ENCODE results near the gene ZFYVE28. TPM values are rescaled to one million over a fixed set of nuclear protein-coding genes. Genes with fewer than 3 reads are reported as not detected.
A peak's percentile ranks its signal among the peaks of the same experiment; 100 is the strongest.

The ZFYVE28 gene
- total RNA-seq, 1 experiment from 2014 or later, result 5.0 TPM

DNA sequence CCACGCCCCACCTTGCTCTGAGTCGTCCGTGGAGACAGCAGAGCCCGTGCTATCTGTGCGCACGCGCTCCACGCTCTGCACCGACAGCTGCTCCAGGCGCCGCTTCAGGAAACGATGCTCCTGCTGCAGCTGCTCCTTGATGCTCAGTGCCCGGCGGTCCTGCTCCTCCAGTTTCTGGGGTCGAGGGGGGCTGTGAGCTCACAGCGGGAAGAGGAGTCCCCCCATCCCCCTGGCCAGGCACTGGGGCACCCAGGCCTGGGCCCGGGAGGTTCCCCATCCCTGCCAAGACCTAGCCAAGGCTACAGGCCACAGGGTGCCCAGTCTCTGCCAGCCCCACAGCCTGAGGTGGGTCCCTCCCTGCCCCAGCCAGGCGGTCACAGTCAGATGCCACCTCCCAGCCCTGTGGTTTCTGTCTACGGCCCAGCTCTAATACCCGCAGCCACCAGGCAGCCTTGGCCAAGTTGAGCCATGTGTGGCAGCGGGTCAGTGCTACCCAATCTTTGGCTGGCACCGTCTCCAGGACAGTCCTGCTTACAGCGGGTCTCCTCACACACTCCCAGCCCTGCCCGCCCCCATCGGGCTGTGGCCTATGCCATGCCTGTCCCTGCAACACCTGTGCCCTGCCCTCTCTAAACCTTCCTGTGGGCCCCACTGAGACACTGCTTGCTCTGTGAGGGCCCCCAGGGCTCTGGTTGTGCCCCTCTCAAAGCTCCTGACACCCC, 167.2 kb downstream of the ZFYVE28 start:
- no peak for DNase-seq (ENCODE audit: low read depth)

- no peak for DNase-seq (ENCODE audit: low read depth)
Measured at GRCh38 chr4:2250357-2251072, 167.9 kb downstream of the ZFYVE28 start.

DNA sequence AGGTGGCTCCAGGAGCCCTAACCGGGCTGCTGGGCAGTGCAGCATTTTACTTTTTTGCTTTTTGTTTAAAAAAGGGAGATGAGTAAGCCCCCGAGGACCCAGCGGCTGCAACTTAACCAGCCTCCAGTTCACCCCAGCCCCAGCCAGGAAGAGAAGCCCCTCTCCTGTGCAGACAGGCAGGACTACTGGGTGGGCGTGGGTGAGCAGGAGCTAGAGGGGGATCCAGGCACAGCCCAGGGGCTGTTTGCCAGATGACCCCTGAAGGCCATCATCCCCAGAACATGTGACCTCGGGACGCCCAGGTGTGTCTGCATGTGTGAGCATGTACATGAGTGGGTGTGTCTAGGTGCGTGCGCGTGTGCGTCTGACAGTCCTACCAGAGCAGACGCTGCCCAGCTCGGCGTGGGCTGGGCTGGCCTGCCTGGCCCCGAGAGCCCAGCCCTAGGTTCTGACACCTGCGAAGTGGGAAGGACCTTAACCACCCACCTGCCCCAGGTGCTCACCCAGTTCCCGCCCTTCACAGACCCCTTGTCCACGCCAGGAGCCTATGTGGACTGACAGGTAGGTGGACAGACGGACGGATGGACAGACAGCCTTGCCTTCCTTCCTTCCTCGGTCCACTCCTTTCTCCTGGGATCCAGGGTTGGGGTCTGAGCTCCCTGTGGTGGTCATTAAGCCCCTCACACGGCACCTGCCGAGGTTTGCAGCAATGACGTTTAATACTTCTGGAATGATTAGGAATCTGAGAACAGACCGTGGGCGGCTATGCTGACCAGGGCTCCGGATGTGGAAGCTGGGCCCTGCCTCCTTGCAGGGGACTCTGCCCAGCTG, 168.7 kb downstream of the ZFYVE28 start:
- no peak for DNase-seq (ENCODE audit: low read depth)

DNA sequence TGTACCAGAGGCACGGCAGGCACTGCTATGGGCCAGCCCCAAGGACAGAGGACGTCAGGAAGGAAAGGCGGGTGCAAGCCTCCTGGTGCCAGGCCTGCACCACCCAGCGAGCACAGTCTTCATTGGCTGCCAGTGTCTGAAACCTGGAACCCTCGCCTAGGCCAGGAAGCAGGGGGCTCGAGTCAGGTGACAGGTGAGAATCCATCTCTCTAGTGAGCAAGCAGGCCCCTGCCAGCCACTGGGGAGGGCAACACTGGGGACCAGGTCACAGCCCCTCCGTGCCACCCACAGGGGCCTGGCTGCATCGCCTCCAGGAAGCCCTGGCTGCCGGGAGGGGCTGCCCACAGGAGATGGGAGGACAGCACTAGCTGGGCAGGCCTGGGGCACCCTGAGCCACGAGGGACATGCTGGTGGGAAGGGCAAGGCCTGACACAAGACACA, 169.6 kb downstream of the ZFYVE28 start:
- DNase-seq (ENCODE audit: low read depth), result no peak

DNA sequence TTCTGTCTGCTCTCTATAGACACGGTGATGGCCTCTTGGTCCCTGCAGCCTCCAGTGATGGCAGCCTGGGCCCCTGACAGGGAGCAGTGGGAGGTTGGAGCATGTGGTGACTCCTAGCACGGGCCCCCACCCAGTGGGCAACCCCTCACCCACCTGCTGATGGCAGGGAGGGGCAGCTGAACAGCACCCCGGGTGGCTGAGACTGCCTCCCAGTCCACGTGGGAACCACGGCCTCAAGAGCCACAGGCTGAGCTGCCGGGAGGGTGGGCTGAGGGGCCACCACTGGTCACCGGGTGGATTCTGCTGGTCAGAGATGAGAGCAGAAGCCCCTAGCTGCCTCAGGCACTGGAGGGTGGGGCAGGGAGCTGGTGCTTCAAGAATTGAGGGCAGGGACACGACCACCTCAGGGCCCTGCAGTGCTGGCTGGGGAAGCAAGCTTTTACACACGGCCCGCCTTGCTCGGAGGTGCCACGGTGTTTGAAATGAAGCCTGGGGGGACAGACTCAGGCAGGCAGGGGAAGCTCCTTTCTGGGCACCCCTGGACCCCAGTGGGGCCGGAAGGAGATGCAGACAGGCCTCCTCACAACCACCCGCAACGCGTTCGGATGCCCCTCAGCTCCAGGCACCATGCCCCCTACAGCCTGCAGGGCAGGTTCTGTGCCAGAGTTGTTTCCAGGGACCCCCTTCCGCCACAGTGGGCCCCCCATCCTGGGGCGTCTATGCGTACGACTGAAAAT, 170.2 kb downstream of the ZFYVE28 start:
- no peak for DNase-seq (ENCODE audit: low read depth)

DNA sequence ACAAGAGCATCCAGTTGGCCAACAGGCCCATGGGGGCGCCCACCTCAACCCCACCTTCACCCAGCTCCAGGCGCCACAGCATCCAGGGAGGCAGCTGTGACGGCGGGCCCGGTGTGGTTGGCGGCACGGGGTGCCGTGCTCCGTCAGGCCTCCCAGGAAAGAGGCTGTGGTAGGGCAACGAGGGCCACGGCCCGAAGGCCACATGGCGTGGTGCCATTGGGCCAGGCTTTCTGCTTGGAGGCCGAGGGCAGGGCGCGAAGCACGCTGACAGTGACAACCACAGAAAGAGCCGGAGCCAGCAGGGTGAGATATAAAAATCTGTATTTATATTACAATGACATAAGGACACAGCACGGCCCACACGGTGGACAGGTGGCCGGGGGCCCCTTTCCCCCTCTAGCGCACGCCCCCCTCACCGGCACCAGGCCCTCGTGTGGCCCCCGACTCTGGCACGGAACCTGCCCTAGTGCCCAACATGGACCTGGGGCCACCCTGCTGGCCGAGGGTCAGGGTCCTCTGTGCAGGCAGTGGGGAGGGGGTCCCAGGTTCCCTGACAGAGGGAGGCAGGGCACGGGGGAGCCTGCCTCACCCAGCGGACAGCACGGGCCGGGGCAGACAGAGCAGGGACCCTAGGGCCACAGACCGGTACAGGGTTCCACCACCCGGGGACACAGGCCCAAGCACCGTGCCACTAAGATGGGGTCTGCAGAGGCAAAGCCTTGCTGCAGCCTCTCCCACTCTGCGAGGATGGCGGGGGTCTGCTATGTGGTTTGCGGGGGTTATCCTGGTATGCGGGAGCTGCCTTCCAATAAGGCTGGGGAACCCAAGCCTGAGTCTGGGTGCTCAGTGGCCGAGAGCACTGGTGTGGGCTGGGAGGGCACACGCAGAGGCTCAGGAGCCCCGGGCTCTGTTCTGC, 171.1 kb downstream of the ZFYVE28 start:
- no peak for DNase-seq (ENCODE audit: low read depth)

- no peak for DNase-seq (ENCODE audit: low read depth)
Measured at GRCh38 chr4:2246384-2247127, 171.9 kb downstream of the ZFYVE28 start.

GRCh38 chr4:2245787-2246275, 172.6 kb downstream of the ZFYVE28 start:
- DNase-seq (ENCODE audit: low read depth), result no peak

- DNase-seq (ENCODE audit: low read depth), result no peak
Measured at GRCh38 chr4:2245057-2245786, 173.2 kb downstream of the ZFYVE28 start.

DNA sequence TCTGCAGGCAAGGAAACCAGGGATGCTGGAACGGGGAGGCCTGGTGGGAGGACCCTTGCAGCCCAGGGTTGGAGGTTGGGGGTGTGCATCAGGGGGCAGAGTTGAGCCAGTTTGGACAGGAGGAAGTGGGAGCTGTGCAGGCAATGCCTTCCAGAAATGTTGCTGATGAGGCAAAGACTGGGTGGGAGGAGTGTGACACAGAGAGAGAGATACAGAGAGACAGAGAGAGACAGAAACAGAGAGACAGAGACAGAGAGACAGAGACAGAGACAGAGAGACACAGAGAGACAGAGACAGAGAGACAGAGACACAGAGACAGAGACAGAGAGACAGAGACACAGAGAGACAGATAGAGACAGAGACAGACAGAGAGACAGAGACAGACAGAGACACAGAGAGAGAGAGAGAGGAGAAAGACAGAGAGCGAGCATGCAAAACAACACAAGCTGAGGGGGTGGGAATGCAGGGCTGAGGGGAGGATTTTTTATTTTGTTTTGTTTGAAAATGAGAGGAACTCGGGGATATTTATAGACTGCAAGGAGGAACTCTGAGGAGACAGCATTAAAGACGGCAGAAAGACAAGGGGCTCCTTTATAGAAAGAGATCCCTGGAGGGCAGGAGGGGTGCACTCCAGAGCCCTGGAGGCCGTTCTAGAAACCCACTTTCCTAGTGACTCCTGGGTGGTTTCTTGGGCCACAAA, 174.6 kb downstream of the ZFYVE28 start:
- peak; percentile 61 for DNase-seq (ENCODE audit: low read depth)

DNA sequence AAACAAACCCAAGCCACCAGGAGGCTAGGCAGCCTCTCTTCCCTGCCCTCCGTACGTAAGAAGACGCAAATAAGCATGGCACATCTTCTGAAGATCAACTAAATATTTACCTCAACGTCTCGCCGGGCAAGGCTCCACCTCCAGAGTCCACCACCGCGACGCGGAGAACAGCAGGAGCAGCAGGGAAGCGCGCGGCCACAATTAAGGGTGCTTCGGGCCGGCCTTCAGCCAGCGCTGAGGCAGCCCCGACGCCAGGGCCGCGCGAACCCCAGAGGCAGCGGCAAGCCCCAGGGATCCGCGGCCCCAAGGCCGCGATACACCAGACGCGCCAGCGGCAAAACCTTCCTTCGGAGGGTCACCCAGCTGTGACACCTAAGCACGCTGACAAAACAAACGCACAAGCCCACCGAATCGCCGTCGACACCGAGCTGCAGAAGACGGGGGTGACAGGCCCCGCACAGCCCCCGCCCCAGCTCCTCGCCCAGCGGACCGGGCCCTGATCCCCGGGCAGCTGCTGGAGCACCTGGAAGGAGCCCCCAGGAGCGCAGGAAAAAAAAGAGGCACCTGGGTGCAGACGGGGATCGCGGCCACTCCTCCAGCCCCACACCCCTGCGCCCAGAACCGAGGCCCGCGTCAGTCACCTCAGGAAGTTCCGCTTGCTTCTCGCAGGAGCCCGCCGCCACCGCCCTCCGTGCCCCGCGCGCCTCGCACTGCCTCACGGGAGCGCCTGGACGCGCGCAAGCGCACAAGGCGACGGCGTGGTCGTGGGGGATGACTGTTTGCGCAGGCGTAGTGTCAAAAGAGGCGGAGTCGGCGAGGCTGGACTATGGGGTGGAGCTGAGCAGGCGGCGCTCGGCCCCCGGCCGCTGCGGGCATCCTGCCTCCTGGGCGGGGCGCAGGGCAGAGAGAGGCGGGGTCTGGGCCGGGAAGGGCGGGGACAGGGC, 176.8 kb downstream of the ZFYVE28 start, which contains the start of the genes HAUS3 and POLN:
HAUS3 (minus strand) TSS at position 712 of the 944 bp plus-strand sequence. CDS start 1,175 bp downstream, outside the sequence.
POLN (minus strand) TSS at position 712 of the 944 bp plus-strand sequence. CDS start 12,890 bp downstream, outside the sequence.
- DNase-seq (ENCODE audit: low read depth), result peak; percentile 95

DNA sequence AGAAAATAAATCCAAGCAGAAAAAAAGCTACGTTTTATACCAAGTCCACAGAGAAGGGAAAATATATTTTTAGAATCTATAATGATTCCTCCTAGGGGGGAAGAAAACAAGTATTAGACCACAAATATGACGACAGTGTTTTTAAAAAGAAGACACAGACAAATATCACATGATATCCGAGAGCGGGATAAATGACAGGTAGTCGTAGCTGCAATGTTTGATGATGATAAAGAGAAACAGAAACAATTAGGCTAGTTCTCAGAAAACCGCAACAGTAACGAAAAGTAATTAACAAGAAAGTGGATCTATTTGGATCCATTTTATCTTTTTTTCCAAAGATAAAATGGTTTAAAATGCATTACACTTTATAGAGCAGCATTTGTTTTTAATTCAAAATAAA, 177.4 kb downstream of the ZFYVE28 start:
- DNase-seq (ENCODE audit: low read depth), result no peak

- no peak for DNase-seq (ENCODE audit: low read depth)
Measured at GRCh38 chr4:2236944-2237666, 181.3 kb downstream of the ZFYVE28 start.

- no peak for DNase-seq (ENCODE audit: low read depth)
Measured at GRCh38 chr4:2231082-2231481, 187.4 kb downstream of the ZFYVE28 start.

GRCh38 chr4:2226261-2226660, 192.2 kb downstream of the ZFYVE28 start:
- DNase-seq (ENCODE audit: low read depth), result no peak

- DNase-seq (ENCODE audit: low read depth), result no peak
Measured at GRCh38 chr4:2222838-2223237, 195.6 kb downstream of the ZFYVE28 start.
